Measurements from ENCODE around the gene SFXN4. TPM values are rescaled to one million over a fixed set of nuclear protein-coding genes. Genes with fewer than 3 reads are reported as not detected.
"Not testable (repeated sequence)": the region's sequence is repeated elsewhere in the genome, so short reads cannot be mapped to it uniquely, and the experiment has no call there.

Gene SFXN4
- total and polyA plus RNA-seq, 5 experiments from 2014 or later, result 18.3 to 31.3 (median 20.4) TPM

DNA sequence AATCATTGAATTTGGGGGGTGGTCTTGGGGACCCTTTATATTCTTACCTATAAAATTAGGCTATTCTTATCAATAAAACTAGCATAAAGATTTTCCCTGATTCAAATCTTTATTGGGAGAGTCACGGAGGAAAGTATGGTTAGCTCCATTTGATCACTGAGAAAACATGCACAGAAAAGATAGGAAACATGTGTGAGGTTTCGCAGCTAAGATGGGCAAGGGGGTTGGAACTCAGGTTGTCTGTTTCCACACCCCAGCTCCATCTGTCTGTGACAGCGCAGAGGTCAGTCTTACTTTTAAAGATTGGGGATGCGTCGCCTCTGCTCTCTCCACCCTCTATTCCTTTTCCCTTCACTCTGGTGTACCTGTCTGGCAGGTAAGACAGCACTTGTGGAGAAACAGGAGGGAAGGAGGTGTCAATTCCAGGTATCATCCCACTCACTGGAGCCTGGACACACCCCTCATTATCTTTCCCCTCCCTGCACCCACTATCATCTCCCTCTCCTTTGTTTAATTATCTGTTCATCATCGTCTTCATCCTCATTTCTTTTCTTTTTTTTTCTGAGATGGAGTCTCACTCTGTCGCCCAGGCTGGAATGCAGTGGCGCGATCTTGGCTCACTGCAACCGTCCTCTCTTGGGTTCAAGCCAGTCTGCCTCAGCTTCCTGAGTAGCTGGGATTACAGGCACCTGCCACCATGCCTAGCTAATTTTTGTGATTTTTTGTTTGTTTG, 64.0 kb downstream of the SFXN4 start:
- ATAC-seq (no peak), DNase-seq (no peak)
- Mint-ChIP-seq H3K36me3 (no peaks in the 10 kb centered on the region), H3K4me3 (no peak overlapping the region), H3K27ac (peak overlapping the region in 5 of 10 donors; percentile 23 to 69 (median 62)), H3K4me1 (peaks cover 6 to 29% (median 16%) of the 10 kb centered on the region in 4 donors), H3K27me3 (no peaks in the 10 kb centered on the region), H3K9me3 (no peaks in the 10 kb centered on the region)
- POLR2A ChIA-PET, result interaction anchor here (0.6 to 1.7 kb wide), 2 partner anchors 19 to 21 kb away, joined by 4 to 6 read pairs; partner anchors contain the start of gene EIF3A

DNA sequence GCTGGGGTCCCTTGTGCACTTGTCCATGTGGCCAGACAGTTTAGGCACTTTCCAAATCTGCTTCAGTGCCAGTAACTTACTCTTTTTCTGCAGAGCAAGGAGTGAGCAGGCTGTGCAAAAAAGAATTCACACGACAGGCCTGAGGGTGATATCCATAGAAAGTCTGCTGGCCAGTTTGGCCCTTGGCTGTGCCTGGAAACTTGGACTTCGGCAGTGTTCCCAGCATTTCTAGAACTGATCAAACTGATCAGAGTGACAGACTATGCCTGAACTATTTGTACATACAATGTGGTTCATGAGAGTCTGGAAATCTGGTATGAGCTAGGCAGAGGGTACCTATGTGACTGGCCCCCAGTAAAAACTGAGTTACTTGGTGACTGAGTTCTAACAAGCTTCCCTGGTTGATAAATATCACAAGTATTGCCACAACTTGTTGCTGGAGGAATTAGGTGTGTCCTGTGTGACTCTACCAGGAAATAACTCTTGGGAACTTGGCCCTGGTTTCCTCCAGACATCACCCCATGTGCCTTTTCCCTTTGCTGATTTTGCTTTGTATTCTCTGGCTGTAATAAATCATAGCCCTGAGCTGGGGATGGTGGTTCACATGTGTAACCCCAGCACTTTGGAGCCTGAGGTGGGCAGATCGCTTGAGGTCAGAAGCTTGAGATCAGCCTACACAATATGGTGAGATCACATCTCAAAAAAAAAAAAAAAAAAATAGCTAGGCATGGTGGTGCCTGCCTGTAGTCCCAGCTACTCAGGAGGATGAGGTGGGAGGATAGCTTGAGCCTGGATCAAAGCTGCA, 64.9 kb downstream of the SFXN4 start:
- Mint-ChIP-seq H3K4me3 (no peak overlapping the region), H3K36me3 (no peaks in the 10 kb centered on the region), H3K9me3 (no peaks in the 10 kb centered on the region), H3K27ac (peak overlapping the region in 4 of 10 donors; percentile 29 to 68 (median 47)), H3K27me3 (no peaks in the 10 kb centered on the region), H3K4me1 (peaks cover 6 to 28% (median 16%) of the 10 kb centered on the region in 4 donors)
- no peak for ATAC-seq
- POLR2A ChIA-PET, result interaction anchor here (0.6 to 1.7 kb wide), 3 partner anchors 18 to 393 kb away, joined by 4 to 6 read pairs (median 4); partner anchors contain the start of gene EIF3A
- no peak for DNase-seq

DNA sequence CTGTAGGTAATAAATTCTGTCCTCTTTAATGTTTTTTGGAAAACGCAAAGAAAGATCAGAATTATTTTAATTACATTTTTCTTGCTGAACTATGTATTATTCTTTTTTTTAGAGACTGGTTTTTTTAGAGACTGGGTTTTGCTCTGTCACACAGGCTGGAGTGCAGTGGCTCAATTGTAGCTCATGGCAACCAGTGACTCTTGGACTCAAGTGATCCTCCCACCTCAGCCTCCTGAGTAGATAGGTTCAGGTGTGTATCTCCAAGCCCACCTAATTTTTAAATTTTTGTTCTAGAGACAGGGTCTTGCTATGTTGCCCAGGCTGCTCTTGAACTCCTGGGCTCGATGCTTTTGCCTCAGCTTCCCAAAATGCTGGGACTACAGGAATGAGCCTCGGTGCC, 66.9 kb downstream of the SFXN4 start:
- H3K27me3 Mint-ChIP-seq, result no peaks in the 10 kb centered on the region
- POLR2A ChIA-PET, result no interaction called here
- no peaks in the 10 kb centered on the region for H3K9me3 Mint-ChIP-seq
- DNase-seq (no peak), ATAC-seq (no peak)
- H3K27ac Mint-ChIP-seq, result no peak overlapping the region
- H3K36me3 Mint-ChIP-seq, result no peaks in the 10 kb centered on the region
- no peak overlapping the region for H3K4me3 Mint-ChIP-seq
- H3K4me1 Mint-ChIP-seq, result peaks cover 5 to 22% (median 8%) of the 10 kb centered on the region in 4 donors

DNA sequence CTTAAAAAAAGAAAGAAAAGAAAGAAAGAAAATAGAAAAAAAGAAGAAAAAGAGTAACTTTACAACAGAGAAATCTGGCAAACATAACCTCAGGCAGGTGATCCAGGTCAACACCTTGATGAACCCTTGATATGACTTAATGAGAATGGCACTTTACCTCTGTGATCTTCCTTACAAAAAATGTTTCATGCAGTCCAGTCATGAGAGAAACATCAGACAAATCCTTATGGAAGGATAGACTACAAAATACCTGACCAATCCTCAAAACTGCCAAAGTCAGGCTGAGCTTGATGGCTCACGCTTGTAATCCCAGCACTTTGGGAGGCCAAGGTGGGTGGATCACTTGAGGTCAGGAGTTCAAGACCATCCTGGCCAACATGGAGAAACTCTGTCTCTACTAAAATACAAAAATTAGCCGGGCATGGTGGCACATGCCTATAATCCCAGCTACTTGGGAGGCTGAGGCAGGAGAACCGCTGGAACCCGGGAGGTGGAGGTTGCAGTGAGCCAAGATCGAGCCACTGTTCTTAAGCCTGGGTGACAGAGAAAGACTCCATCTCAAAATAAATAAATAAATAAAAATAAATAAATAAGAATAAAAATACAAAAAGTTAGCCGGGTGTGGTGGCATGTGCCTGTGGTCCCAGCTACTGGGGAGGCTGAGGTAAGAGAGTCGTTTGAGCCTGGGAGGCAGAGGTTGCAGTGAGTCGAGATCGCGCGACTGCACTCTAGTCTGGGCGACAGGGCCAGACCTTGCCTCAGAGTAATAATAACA, 68.7 kb downstream of the SFXN4 start:
- H3K36me3 Mint-ChIP-seq, H3K9me3 Mint-ChIP-seq, H3K27me3 Mint-ChIP-seq, POLR2A ChIA-PET, ATAC-seq, H3K4me3 Mint-ChIP-seq, H3K27ac Mint-ChIP-seq, DNase-seq: not testable (repeated sequence)
- H3K4me1 Mint-ChIP-seq, result peaks cover 0 to 30% (median 4%) of the 10 kb centered on the region in 4 donors

DNA sequence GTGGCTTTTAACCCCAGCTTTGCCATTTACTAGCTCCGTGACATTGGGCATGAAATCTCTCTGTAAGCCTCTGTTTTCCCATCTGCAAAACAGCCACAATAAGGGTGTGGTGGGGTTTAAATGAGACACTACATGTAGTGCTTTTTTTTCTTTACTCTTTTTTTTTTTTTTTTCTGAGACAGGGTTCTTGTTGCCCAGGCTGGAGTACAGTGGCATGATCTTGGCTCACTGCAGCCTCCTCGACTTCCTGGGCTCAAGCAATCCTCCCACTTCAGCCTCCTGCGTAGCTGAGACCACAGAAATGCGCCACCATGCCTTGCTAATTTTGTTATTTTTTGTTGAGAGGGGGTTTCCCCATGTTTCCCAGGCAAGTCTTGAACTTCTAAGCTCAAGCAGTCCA, 69.9 kb downstream of the SFXN4 start:
- Mint-ChIP-seq H3K27me3 (no peaks in the 10 kb centered on the region), H3K4me3 (no peak overlapping the region), H3K9me3 (no peaks in the 10 kb centered on the region), H3K27ac (peak overlapping the region in 4 of 10 donors; percentile 40 to 62 (median 48)), H3K4me1 (peaks cover 5 to 32% (median 12%) of the 10 kb centered on the region in 4 donors), H3K36me3 (no peaks in the 10 kb centered on the region)
- DNase-seq, result no peak
- ATAC-seq, result no peak
- POLR2A ChIA-PET, result interaction anchor here (0.7 kb wide), 3 partner anchors 10 to 154 kb away, joined by 4 to 7 read pairs (median 7); no protein-coding TSS in a partner anchor

DNA sequence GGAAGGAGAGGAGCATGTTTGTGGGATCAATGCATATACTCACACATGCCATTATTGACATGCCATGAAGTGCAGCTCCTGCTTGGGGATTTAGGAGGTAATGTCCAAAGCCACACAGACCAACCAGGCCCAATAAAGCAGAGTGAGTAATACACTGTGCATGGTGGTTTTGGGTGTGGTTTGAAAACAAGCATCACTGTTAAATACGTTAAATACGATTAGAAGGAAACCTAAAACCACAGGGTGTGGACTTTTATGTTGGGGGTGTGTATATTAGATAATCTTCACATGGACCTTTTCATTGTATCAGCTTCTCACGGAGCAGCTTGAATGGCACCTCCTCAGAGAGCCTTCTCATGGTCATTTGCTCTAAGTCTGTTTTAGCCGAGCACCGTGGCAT, 74.5 kb downstream of the SFXN4 start:
- H3K4me3 Mint-ChIP-seq, result peak overlapping the region in 9 of 10 donors; percentile 39 to 74 (median 54)
- H3K27ac Mint-ChIP-seq, result peak overlapping the region; percentile 79 to 96 (median 92)
- DNase-seq (peak in 5 of 10 donors; percentile 19 to 58 (median 47)), ATAC-seq (peak; percentile 70 to 91)
- POLR2A ChIA-PET, result interaction anchor here (0.6 kb wide), 1 partner anchor 36 kb away, joined by 5 read pairs; no protein-coding TSS in a partner anchor
- no peaks in the 10 kb centered on the region for H3K27me3 Mint-ChIP-seq
- H3K36me3 Mint-ChIP-seq, result no peaks in the 10 kb centered on the region
- no peaks in the 10 kb centered on the region for H3K9me3 Mint-ChIP-seq
- peaks cover 13 to 49% (median 20%) of the 10 kb centered on the region in 4 donors for H3K4me1 Mint-ChIP-seq

Other genes starting within 250 kb of the SFXN4 start
- under 1 TPM; 0.55 to 0.60 TPM for gene NANOS1, start 136.0 kb downstream of the SFXN4 start, total RNA-seq
- gene NANOS1, start 136.0 kb downstream of the SFXN4 start, polyA plus RNA-seq, result under 1 TPM in 1 of 3 donors, not detected in 2; 0.05 TPM
- gene EIF3A, start 84.9 kb downstream of the SFXN4 start, total RNA-seq, result 10 to 100 TPM; 88.2 to 93.6 TPM
- gene EIF3A, start 84.9 kb downstream of the SFXN4 start, polyA plus RNA-seq, result 10 to 100 TPM; 30.0 to 56.2 (median 45.0) TPM
- 10 to 100 TPM; 21.6 to 23.2 TPM for gene DENND10, start 61.6 kb downstream of the SFXN4 start, total RNA-seq
- 10 to 100 TPM; 18.3 to 20.4 (median 20.1) TPM for gene DENND10, start 61.6 kb downstream of the SFXN4 start, polyA plus RNA-seq
- gene PRDX3, start 13.1 kb upstream of the SFXN4 start, total RNA-seq, result 10 to 100 TPM; 29.8 to 31.1 TPM
- 10 to 100 TPM; 56.7 to 75.5 (median 67.7) TPM for gene PRDX3, start 13.1 kb upstream of the SFXN4 start, polyA plus RNA-seq
- 10 to 100 TPM; 22.6 to 23.2 TPM for gene GRK5, start 41.9 kb upstream of the SFXN4 start, total RNA-seq
- gene GRK5, start 41.9 kb upstream of the SFXN4 start, polyA plus RNA-seq, result 10 to 100 TPM in 2 of 3 donors, 1 to 10 TPM in 1; 4.4 to 11.0 (median 10.0) TPM

All from naive thymus-derived CD8-positive, alpha-beta T cell (primary cell).